Sigmoid colon (tissue), 4 donors: ENCODE data around the gene HERPUD2.

Source experiments
- EP300 ChIP-seq, 4 donors: sonication (generic); formaldehyde crosslinking; IDR thresholded peaks; one replicate each; pipeline ENCODE4 v1.6.1; 2017; ENCODE audit warnings: antibody characterized with exemption in 4 of 4
- POLR2A ChIP-seq, 2 donors: fragments of 450-650 bp; IDR thresholded peaks; one replicate each; pipeline ENCODE4 v1.6.1; 2016; ENCODE audit warnings: antibody characterized with exemption in 2 of 2, mild to moderate bottlenecking in 2 of 2, moderate library complexity in 2 of 2
- TF ChIP-seq, protein P1 (sequence below), 4 experiments: fragments of 450-650 bp in 3 of 4; fragments of 200-600 bp in 1 of 4; IDR thresholded peaks; one replicate each; pipeline ENCODE4 v1.5.1; 2016 to 2019; ENCODE audit warnings: antibody characterized with exemption in 4 of 4, mild to moderate bottlenecking in 3 of 4, moderate library complexity in 2 of 4

DNA sequence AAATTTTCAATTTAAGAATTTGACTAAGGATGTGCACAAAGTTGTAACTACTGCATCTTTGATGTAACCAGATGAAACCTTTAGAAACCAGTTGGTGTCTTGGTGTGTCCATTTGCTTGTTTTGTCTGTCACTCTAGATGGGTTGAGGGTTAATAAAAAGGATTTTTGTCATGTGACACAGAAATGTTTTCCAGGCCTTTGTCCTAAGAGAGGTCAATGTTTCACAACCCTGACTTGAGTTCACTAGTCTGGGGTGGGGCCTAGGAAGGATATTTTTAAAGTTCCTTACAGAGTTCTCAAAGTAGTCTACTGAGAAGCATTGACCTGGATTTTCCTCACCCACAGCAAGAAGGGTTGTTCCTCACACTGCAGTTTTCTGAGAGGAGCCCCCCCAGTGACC is 90.3 kb downstream of the HERPUD2 start:
- TF ChIP-seq, protein P1, sequence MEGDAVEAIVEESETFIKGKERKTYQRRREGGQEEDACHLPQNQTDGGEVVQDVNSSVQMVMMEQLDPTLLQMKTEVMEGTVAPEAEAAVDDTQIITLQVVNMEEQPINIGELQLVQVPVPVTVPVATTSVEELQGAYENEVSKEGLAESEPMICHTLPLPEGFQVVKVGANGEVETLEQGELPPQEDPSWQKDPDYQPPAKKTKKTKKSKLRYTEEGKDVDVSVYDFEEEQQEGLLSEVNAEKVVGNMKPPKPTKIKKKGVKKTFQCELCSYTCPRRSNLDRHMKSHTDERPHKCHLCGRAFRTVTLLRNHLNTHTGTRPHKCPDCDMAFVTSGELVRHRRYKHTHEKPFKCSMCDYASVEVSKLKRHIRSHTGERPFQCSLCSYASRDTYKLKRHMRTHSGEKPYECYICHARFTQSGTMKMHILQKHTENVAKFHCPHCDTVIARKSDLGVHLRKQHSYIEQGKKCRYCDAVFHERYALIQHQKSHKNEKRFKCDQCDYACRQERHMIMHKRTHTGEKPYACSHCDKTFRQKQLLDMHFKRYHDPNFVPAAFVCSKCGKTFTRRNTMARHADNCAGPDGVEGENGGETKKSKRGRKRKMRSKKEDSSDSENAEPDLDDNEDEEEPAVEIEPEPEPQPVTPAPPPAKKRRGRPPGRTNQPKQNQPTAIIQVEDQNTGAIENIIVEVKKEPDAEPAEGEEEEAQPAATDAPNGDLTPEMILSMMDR (IDR thresholded peaks at IDR 0.05): no peak
- TF ChIP-seq EP300 (IDR thresholded peaks at IDR 0.05): no peak
- no peak for TF ChIP-seq POLR2A (IDR thresholded peaks at IDR 0.05)
